Neural cell (in vitro differentiated cells): ENCODE results near the gene PFKL. TPM values are rescaled to one million over a fixed set of nuclear protein-coding genes. Genes with fewer than 3 reads are reported as not detected.

Experiments used
- H2AFZ ChIP-seq: fragments of 200-600, 300-800 bp; sonication (generic), shearing (Covaris generic); 2 replicates; pipeline ENCODE4 v1.6.0; 2014; ENCODE audit warnings: low read depth, mild to moderate bottlenecking, antibody characterized with exemption, low read length, moderate library complexity
- H3F3A ChIP-seq: fragments of 200-600 bp; shearing (Covaris generic); 2 replicates; pipeline ENCODE4 v1.6.1; 2016; ENCODE audit warnings: mild to moderate bottlenecking, moderate library complexity, mixed read lengths, antibody characterized with exemption, low read length; ENCODE audit not compliant: insufficient read depth, poor library complexity, severe bottlenecking
- H3K27ac ChIP-seq: fragments of 200-600, 300-800 bp; sonication (generic), shearing (Covaris generic); 2 replicates; pipeline ENCODE4 v1.5.1; 2014; ENCODE audit warnings: mild to moderate bottlenecking, low read length, moderate library complexity
- H3K27me3 ChIP-seq: fragments of 300-800, 200-600 bp; sonication (generic), shearing (Covaris generic); 2 replicates; pipeline ENCODE4 v1.6.0; 2014; ENCODE audit warnings: mild to moderate bottlenecking, low read depth, low read length, moderate library complexity; ENCODE audit not compliant: insufficient read depth
- H3K36me3 ChIP-seq: fragments of 300-800, 200-600 bp; sonication (generic), shearing (Covaris generic); 2 replicates; pipeline ENCODE4 v1.5.1; 2014; ENCODE audit warnings: mild to moderate bottlenecking, antibody characterized with exemption, low read length, moderate library complexity; ENCODE audit not compliant: insufficient read depth
- H3K4me2 ChIP-seq: fragments of 300-800, 200-600 bp; sonication (generic), shearing (Covaris generic); 2 replicates; pipeline ENCODE4 v1.6.0; 2014; ENCODE audit warnings: mild to moderate bottlenecking, low read length
- H3K4me3 ChIP-seq: fragments of 300-800, 200-600 bp; sonication (generic), shearing (Covaris generic); 2 replicates; pipeline ENCODE4 v1.5.1; 2014; ENCODE audit warnings: mild to moderate bottlenecking, low read length, moderate library complexity
- H3K79me2 ChIP-seq: fragments of 200-600 bp; shearing (Covaris generic); replicated peaks from 2 replicates; pipeline ENCODE4 v1.6.0; 2014; ENCODE audit warnings: mild to moderate bottlenecking, low read length, moderate library complexity; ENCODE audit not compliant: insufficient read depth
- H3K9ac ChIP-seq: fragments of 300-800, 200-600 bp; sonication (generic), shearing (Covaris generic); 2 replicates; pipeline ENCODE4 v1.6.1; 2016; ENCODE audit warnings: mild to moderate bottlenecking, low read length, mixed read lengths
- H3K9me2 ChIP-seq: fragments of 200-600 bp; shearing (Covaris generic); 2 replicates; pipeline ENCODE4 v1.6.1; 2016; ENCODE audit warnings: mild to moderate bottlenecking, low read length, mixed read lengths; ENCODE audit not compliant: insufficient read depth
- H3K9me3 ChIP-seq: fragments of 200-600, 300-800 bp; sonication (generic), shearing (Covaris generic); 2 replicates; pipeline ENCODE4 v1.6.1; 2016; ENCODE audit warnings: mild to moderate bottlenecking, mixed run types, low read length, moderate library complexity, mixed read lengths
- H4K20me1 ChIP-seq: fragments of 200-600 bp; shearing (Covaris generic); 2 replicates; pipeline ENCODE4 v1.6.1; 2016; ENCODE audit warnings: mild to moderate bottlenecking, mixed run types; ENCODE audit not compliant: insufficient read depth
- EP300 ChIP-seq: fragments of 450-650 bp; conservative IDR thresholded peaks from 2 replicates; pipeline ENCODE4 v1.6.1; 2014; ENCODE audit warnings: antibody characterized with exemption, mild to moderate bottlenecking, moderate library complexity; ENCODE audit not compliant: poor library complexity, severe bottlenecking
- EZH2 ChIP-seq: fragments of 200-600, 300-800 bp; shearing (Covaris generic), sonication (generic); IDR thresholded peaks from 2 replicates; pipeline ENCODE4 v1.6.1; 2014; ENCODE audit warnings: antibody characterized with exemption, low read length, borderline replicate concordance, mild to moderate bottlenecking; ENCODE audit not compliant: insufficient read depth, poor library complexity, severe bottlenecking
- MXI1 ChIP-seq: fragments of 450-650 bp; conservative IDR thresholded peaks from 2 replicates; pipeline ENCODE4 v1.6.1; 2014; ENCODE audit warnings: antibody characterized with exemption, mild to moderate bottlenecking; ENCODE audit not compliant: poor library complexity, severe bottlenecking
- POLR2AphosphoS5 ChIP-seq: IDR thresholded peaks from 2 replicates; pipeline ENCODE4 v1.6.1; 2012
- RAD21 ChIP-seq: fragments of 450-650 bp; conservative IDR thresholded peaks from 2 replicates; pipeline ENCODE4 v1.6.1; 2014; ENCODE audit warnings: antibody characterized with exemption, mild to moderate bottlenecking, moderate library complexity
- SMC3 ChIP-seq: fragments of 450-650 bp; conservative IDR thresholded peaks from 2 replicates; pipeline ENCODE4 v1.6.1; 2014; ENCODE audit warnings: antibody characterized with exemption, mild to moderate bottlenecking, moderate library complexity; ENCODE audit not compliant: poor library complexity
- TAF1 ChIP-seq: IDR thresholded peaks from 2 replicates; pipeline ENCODE4 v1.6.1; 2012; ENCODE audit warnings: low read depth
- polyA plus RNA-seq: library from polyadenylated mRNA; depleted of rRNA; stranded (reverse); fragments of >200 nt; gene quantifications from 2 replicates; pipeline ENCODE4 v1.2.3, GENCODE V29; 2014
- TF ChIP-seq, protein P1 (sequence below): IDR thresholded peaks from 2 replicates; pipeline ENCODE4 v1.6.1; 2012; ENCODE audit warnings: borderline replicate concordance
- TF ChIP-seq, protein P2 (sequence below): fragments of 450-650 bp; IDR thresholded peaks from 2 replicates; pipeline ENCODE4 v1.5.1; 2014; ENCODE audit warnings: antibody characterized with exemption, mild to moderate bottlenecking, moderate library complexity; ENCODE audit not compliant: poor library complexity, severe bottlenecking

The PFKL gene
- polyA plus RNA-seq, 1 donor from 2014 or later, result 79.6 TPM

DNA sequence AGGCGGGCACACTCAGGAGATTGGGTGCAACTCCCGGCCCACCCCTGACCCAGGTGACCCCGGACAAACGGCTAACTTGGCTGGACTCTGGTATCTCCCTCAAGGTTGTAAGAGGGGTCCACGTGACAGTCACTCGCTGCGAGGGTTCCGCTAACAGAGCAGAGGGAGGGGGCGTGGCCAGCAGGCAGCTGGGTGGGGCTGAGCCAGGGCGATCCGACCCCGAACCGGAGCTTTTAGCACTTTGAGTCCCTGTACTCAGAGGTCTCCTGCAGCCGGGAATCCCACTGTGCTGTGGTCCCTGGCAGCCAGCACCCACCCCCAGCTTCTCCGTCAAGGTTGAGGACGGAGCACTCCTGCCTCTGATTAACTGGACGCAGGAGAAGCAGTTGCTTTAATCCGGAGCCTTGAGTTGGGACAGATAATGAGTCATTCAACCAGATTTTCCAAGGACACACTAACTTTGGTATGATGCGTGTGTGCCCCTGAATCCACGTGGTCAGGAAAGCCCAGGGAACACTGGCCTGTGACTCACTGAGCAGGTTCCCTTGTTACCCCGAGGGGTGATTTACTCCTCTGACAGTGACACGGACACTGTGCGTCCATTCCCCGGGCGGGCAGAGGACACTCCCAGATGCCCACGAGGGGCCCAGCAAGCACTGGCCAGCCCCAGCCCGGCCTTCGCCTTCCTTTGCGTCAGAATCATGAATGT is 70.3 kb downstream of the PFKL start:
- H3K79me2 ChIP-seq, result no peaks in the 10 kb centered on the region
- H3K9me3 ChIP-seq, result no peaks in the 10 kb centered on the region
- H3K27ac ChIP-seq, result no peak overlapping the region
- no peaks in the 10 kb centered on the region for H3F3A ChIP-seq
- H4K20me1 ChIP-seq, result no peaks in the 10 kb centered on the region
- no peaks in the 10 kb centered on the region for H3K9me2 ChIP-seq
- no peak overlapping the region for H3K4me3 ChIP-seq
- TF ChIP-seq, protein P1, sequence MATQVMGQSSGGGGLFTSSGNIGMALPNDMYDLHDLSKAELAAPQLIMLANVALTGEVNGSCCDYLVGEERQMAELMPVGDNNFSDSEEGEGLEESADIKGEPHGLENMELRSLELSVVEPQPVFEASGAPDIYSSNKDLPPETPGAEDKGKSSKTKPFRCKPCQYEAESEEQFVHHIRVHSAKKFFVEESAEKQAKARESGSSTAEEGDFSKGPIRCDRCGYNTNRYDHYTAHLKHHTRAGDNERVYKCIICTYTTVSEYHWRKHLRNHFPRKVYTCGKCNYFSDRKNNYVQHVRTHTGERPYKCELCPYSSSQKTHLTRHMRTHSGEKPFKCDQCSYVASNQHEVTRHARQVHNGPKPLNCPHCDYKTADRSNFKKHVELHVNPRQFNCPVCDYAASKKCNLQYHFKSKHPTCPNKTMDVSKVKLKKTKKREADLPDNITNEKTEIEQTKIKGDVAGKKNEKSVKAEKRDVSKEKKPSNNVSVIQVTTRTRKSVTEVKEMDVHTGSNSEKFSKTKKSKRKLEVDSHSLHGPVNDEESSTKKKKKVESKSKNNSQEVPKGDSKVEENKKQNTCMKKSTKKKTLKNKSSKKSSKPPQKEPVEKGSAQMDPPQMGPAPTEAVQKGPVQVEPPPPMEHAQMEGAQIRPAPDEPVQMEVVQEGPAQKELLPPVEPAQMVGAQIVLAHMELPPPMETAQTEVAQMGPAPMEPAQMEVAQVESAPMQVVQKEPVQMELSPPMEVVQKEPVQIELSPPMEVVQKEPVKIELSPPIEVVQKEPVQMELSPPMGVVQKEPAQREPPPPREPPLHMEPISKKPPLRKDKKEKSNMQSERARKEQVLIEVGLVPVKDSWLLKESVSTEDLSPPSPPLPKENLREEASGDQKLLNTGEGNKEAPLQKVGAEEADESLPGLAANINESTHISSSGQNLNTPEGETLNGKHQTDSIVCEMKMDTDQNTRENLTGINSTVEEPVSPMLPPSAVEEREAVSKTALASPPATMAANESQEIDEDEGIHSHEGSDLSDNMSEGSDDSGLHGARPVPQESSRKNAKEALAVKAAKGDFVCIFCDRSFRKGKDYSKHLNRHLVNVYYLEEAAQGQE, result no peak
- no peak overlapping the region for H3K9ac ChIP-seq
- H3K36me3 ChIP-seq, result no peaks in the 10 kb centered on the region
- H3K27me3 ChIP-seq, result no peaks in the 10 kb centered on the region
- no peak overlapping the region for H3K4me2 ChIP-seq
- no peak overlapping the region for H2AFZ ChIP-seq

DNA sequence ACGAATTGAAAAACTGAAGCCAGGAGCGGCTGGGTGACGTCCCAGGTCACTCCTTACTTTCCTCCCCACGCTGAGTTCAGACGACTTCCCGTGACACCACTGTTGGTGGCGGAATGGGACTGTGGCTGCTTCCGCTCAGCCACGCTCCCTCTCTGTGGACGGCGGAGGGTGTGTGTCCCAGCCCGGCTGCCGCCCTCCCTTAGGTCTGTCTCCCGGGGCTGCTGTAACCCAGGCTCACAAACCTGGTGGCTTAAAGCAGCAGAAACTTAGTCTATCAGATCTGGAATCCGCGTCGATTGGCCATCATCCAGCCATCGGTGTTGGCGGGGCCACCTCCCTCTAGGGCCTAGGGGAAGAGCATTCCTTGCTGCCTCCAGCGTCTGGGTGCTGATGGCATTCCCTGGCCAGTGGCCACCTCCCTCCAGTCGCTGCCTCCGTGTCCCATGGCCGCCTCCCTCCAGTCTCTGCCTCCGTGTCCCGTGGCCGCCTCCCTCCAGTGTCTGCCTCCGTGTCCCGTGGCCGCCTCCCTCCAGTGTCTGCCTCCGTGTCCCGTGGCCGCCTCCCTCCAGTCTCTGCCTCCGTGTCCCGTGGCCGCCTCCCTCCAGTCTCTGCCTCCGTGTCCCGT is 71.0 kb downstream of the PFKL start:
- Histone ChIP-seq H3K9me2 (no peaks in the 10 kb centered on the region), H3F3A (no peaks in the 10 kb centered on the region), H4K20me1 (no peaks in the 10 kb centered on the region), H3K27ac (no peak overlapping the region), H3K36me3 (no peaks in the 10 kb centered on the region), H3K4me3 (no peak overlapping the region), H3K9ac (no peak overlapping the region), H2AFZ (no peak overlapping the region), H3K27me3 (no peaks in the 10 kb centered on the region), H3K9me3 (no peaks in the 10 kb centered on the region), H3K4me2 (no peak overlapping the region), H3K79me2 (no peaks in the 10 kb centered on the region)
- TF ChIP-seq SMC3, result no peak
- no peak for TF ChIP-seq EP300
- no peak for TF ChIP-seq MXI1
- TF ChIP-seq, protein P1, result no peak
- TF ChIP-seq POLR2AphosphoS5, result no peak
- no peak for TF ChIP-seq TAF1
- TF ChIP-seq, protein P2, sequence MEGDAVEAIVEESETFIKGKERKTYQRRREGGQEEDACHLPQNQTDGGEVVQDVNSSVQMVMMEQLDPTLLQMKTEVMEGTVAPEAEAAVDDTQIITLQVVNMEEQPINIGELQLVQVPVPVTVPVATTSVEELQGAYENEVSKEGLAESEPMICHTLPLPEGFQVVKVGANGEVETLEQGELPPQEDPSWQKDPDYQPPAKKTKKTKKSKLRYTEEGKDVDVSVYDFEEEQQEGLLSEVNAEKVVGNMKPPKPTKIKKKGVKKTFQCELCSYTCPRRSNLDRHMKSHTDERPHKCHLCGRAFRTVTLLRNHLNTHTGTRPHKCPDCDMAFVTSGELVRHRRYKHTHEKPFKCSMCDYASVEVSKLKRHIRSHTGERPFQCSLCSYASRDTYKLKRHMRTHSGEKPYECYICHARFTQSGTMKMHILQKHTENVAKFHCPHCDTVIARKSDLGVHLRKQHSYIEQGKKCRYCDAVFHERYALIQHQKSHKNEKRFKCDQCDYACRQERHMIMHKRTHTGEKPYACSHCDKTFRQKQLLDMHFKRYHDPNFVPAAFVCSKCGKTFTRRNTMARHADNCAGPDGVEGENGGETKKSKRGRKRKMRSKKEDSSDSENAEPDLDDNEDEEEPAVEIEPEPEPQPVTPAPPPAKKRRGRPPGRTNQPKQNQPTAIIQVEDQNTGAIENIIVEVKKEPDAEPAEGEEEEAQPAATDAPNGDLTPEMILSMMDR, result no peak
- no peak for TF ChIP-seq RAD21
- no peak for TF ChIP-seq EZH2
